DOHH2 (cell line): ENCODE measurements around the gene PTPRN2.

Experiments
- H3F3A ChIP-seq: fragments of 200-600 bp; sonication (generic), shearing (Covaris generic); 2 replicates; pipeline ENCODE4 v1.6.0; 2016; ENCODE audit warnings: antibody characterized with exemption, mild to moderate bottlenecking; ENCODE audit not compliant: control insufficient read depth, insufficient read depth
- H3K27ac ChIP-seq: fragments of 200-600 bp; sonication (generic); 2 replicates; pipeline ENCODE4 v1.5.1; 2014; ENCODE audit warnings: low read depth, mild to moderate bottlenecking, low read length, moderate library complexity
- H3K27me3 ChIP-seq: fragments of 200-600 bp; sonication (generic); 2 replicates; pipeline ENCODE4 v1.6.1; 2014; ENCODE audit warnings: mild to moderate bottlenecking, low read length, mixed read lengths; ENCODE audit not compliant: control insufficient read depth
- H3K36me3 ChIP-seq: fragments of 200-600 bp; sonication (generic); 2 replicates; pipeline ENCODE4 v1.6.1; 2014; ENCODE audit warnings: mild to moderate bottlenecking, low read length, moderate library complexity, mixed read lengths; ENCODE audit not compliant: control insufficient read depth
- H3K4me1 ChIP-seq: fragments of 200-600 bp; sonication (generic); 2 replicates; pipeline ENCODE4 v1.6.1; 2014; ENCODE audit warnings: mild to moderate bottlenecking, low read length, mixed read lengths; ENCODE audit not compliant: control insufficient read depth
- H3K4me2 ChIP-seq: fragments of 200-600 bp; sonication (generic); 2 replicates; pipeline ENCODE4 v1.6.0; 2014; ENCODE audit warnings: mild to moderate bottlenecking, low read length, moderate library complexity
- H3K4me3 ChIP-seq: fragments of 200-600 bp; sonication (generic); 2 replicates; pipeline ENCODE4 v1.5.1; 2014; ENCODE audit warnings: mild to moderate bottlenecking, low read length, mixed read lengths
- H3K79me2 ChIP-seq: fragments of 200-600 bp; sonication (generic); 2 replicates; pipeline ENCODE4 v1.6.1; 2014; ENCODE audit warnings: mild to moderate bottlenecking, low read length, mixed read lengths; ENCODE audit not compliant: control insufficient read depth
- H3K9me2 ChIP-seq: fragments of 200-600 bp; sonication (generic); replicated peaks from 2 replicates; pipeline ENCODE4 v1.6.1; 2014; ENCODE audit warnings: mild to moderate bottlenecking, low read length, mixed read lengths; ENCODE audit not compliant: control insufficient read depth
- H3K9me3 ChIP-seq: fragments of 200-600 bp; sonication (generic); 2 replicates; pipeline ENCODE4 v1.6.1; 2014; ENCODE audit warnings: antibody characterized with exemption, low read length, mixed read lengths; ENCODE audit not compliant: control insufficient read depth, insufficient read depth
- H4K20me1 ChIP-seq: fragments of 200-600 bp; sonication (generic); 2 replicates; pipeline ENCODE4 v1.6.0; 2014; ENCODE audit warnings: low read depth, mild to moderate bottlenecking, antibody characterized with exemption, low read length, moderate library complexity; ENCODE audit not compliant: control insufficient read depth, insufficient read depth
- EZH2phosphoT487 ChIP-seq: fragments of 200-600 bp; sonication (generic); IDR thresholded peaks from 2 replicates; pipeline ENCODE4 v1.6.1; 2017; ENCODE audit warnings: borderline replicate concordance, mild to moderate bottlenecking, antibody characterized with exemption, low read length, moderate library complexity, mixed read lengths
- TF ChIP-seq, protein P1 (sequence below): fragments of 200-600 bp; sonication (generic); IDR thresholded peaks from one replicate; pipeline ENCODE4 v1.5.1; 2014; ENCODE audit warnings: antibody characterized with exemption, mild to moderate bottlenecking, low read depth, low read length; ENCODE audit not compliant: poor library complexity, severe bottlenecking

PTPRN2 gene

DNA sequence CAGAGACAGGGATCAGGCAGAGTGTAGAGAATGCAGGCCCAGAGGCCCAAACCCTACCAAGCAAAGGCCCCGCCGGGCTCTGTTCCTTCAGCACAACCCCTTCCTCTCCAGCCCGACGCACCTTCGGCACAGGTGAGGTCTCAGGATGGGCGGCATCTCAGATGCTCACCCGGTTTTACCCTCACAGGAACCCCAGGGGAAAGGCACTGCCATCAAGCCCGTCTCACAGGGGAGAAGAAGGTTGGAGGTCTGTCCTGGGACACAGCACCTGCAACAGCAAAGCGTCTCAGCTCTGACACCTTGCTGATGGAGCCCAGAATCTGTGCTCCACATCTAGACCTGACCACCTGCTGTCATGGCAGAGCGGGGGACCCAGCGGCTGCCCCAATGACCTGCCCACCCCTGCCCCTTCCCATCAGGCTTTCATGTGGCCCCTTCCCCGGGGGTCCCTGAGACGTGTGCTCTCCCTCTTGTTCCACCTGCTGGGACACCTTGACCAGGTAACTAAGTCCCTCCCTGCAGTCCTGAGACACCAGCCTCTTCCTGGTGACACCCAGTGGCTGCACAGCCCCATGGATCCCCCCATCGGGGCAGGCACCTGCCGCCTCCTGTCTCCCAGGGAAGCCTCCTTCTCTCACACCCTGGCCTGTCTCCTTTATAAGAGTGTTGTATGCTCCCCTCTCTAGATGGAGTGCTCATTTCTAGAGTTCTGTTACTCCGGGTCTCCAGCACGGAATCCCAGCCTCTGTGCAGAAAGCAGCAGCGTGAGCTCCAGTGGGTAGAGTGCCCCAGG, 935.3 kb downstream of the PTPRN2 start:
- no peaks in the 10 kb centered on the region for H3K9me2 ChIP-seq
- no peaks in the 10 kb centered on the region for H4K20me1 ChIP-seq
- no peak overlapping the region for H3K4me2 ChIP-seq
- H3K27me3 ChIP-seq: no peaks in the 10 kb centered on the region
- H3F3A ChIP-seq: no peaks in the 10 kb centered on the region
- no peaks in the 10 kb centered on the region for H3K79me2 ChIP-seq
- H3K9me3 ChIP-seq: peaks cover 9% of the 10 kb centered on the region; the same call in 1 of the 2 replicates
- H3K4me3 ChIP-seq: no peak overlapping the region
- H3K27ac ChIP-seq: no peak overlapping the region
- H3K36me3 ChIP-seq: no peaks in the 10 kb centered on the region
- TF ChIP-seq, protein P1, sequence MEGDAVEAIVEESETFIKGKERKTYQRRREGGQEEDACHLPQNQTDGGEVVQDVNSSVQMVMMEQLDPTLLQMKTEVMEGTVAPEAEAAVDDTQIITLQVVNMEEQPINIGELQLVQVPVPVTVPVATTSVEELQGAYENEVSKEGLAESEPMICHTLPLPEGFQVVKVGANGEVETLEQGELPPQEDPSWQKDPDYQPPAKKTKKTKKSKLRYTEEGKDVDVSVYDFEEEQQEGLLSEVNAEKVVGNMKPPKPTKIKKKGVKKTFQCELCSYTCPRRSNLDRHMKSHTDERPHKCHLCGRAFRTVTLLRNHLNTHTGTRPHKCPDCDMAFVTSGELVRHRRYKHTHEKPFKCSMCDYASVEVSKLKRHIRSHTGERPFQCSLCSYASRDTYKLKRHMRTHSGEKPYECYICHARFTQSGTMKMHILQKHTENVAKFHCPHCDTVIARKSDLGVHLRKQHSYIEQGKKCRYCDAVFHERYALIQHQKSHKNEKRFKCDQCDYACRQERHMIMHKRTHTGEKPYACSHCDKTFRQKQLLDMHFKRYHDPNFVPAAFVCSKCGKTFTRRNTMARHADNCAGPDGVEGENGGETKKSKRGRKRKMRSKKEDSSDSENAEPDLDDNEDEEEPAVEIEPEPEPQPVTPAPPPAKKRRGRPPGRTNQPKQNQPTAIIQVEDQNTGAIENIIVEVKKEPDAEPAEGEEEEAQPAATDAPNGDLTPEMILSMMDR: no peak
- no peak for TF ChIP-seq EZH2phosphoT487
- no peaks in the 10 kb centered on the region for H3K4me1 ChIP-seq

DNA sequence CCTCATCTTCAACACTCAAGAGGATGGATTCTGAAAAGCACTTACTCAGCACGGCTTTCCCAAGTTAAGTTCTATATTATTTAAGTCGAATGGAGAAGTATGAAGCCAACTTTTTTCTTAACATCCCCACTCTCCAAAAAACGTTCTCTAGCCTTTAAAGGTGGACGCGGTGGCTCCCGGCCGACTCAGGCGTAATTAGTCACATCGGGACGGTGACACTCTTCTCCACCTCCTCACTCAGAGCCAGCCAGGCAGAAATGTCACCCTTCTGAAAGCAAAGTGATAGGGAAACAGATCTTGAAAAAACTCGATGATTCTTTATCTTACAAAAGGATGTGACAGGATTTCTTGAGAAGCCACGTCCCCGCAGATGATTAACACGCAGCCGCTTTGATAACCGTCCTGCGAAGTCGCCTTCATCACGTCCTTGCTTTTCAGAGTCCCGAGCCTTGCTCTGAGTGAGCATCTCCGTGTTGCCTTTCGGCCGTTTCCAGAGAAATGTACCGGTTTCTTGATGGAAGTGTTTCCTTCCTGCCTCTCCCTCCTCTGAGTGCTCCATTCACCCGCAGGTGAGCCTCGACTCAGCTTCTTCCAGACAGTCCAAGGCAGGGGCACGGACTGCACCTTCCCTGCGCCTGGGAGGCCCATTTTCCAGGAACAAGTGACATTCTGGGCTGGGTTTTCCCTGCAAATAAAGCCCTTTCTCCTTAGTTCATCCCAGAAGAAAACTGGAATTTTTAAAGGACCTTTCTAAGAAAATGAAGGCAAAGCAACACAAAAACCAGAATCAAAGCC, 936.1 kb downstream of the PTPRN2 start:
- Histone ChIP-seq H3K79me2 (no peaks in the 10 kb centered on the region), H3K4me3 (no peak overlapping the region), H3K9me2 (no peaks in the 10 kb centered on the region), H3K4me2 (no peak overlapping the region), H3K27ac (no peak overlapping the region), H3F3A (no peaks in the 10 kb centered on the region), H3K9me3 (peaks cover 9% of the 10 kb centered on the region; the same call in 1 of the 2 replicates), H4K20me1 (no peaks in the 10 kb centered on the region), H3K4me1 (no peaks in the 10 kb centered on the region), H3K27me3 (no peaks in the 10 kb centered on the region), H3K36me3 (no peaks in the 10 kb centered on the region)
- TF ChIP-seq, protein P1: no peak
- TF ChIP-seq EZH2phosphoT487: no peak

DNA sequence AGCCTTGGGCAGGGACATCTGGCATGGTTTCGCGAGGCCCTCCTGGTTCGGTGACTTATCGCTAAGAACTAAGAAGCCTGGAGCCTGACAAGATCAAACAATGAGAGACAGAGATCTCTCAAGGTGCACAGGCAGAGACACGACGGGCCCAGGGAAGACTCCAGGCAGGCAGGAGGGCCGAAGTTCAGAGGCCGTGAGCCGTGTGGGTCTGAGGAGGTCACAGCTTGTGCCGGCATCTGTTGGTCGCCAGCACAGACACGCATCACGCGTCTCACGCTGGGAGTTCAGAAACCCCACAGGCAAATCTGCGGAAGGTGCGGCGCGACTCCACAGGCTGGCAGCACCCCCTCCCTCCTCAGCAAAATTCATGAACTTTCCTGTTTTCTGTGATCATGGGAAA, 936.8 kb downstream of the PTPRN2 start:
- Histone ChIP-seq H3K4me1 (no peaks in the 10 kb centered on the region), H3K27me3 (no peaks in the 10 kb centered on the region), H3K9me2 (no peaks in the 10 kb centered on the region), H3K27ac (no peak overlapping the region), H3K36me3 (no peaks in the 10 kb centered on the region), H3K4me3 (no peak overlapping the region), H3K4me2 (no peak overlapping the region), H3F3A (no peaks in the 10 kb centered on the region), H3K79me2 (no peaks in the 10 kb centered on the region), H4K20me1 (no peaks in the 10 kb centered on the region), H3K9me3 (peaks cover 5% of the 10 kb centered on the region; the same call in 1 of the 2 replicates)
- TF ChIP-seq, protein P1: no peak
- TF ChIP-seq EZH2phosphoT487: no peak
